ENCODE results near the gene NHERF2.

DNA sequence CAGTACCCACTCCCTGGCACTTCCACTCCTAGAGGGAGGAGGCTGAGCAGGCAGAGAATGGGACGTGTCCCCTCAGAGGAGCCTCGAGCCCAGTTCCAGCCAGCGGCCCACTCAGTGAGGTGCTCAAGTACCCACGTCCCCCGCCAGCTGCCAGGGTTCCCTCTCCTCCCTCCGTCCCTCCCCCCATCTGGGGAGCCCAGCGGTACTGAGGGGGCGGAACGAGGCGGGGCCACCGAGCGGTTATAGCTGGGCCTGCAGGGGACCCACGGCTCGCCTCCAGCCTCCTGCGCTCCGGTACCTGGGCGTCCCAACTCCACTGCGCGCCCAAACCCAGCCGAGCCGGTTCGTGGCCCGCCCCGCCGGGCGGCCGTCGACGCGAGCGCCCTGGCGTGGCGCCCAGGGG lies 7.2 kb upstream of the NHERF2 start, which contains the start of gene NPW:
- TF ChIP-seq ZC3H11A (IDR thresholded peaks at IDR 0.05) (no peak), HOXB5 (CRISPR knock-in tag; IDR thresholded peaks at IDR 0.05) (no peak), HOXA7 (CRISPR knock-in tag; IDR thresholded peaks at IDR 0.05) (no peak)
